GM18909 (cell line): ENCODE results near the gene TMEM266.

Experiments used
- ATAC-seq: cut with Tn5 transposase; IDR thresholded peaks from one replicate; pipeline ENCODE4 v1.9.1; 2021; ENCODE audit warnings: mild to moderate bottlenecking; ENCODE audit not compliant: unreplicated experiment, poor library complexity

Gene TMEM266

GRCh38 chr15:76065245-76065644 is 5.5 kb downstream of the TMEM266 start:
- ATAC-seq = no peak

- no peak for ATAC-seq
Observed at GRCh38 chr15:76065793-76066192, 6.0 kb downstream of the TMEM266 start.

GRCh38 chr15:76070192-76070591 is 10.4 kb downstream of the TMEM266 start:
- no peak for ATAC-seq

GRCh38 chr15:76070921-76071635 is 11.3 kb downstream of the TMEM266 start:
- no peak for ATAC-seq

- ATAC-seq = no peak
Observed at GRCh38 chr15:76071806-76072205, 12.0 kb downstream of the TMEM266 start.

GRCh38 chr15:76073554-76073953 is 13.8 kb downstream of the TMEM266 start:
- ATAC-seq = no peak

- no peak for ATAC-seq
Observed at GRCh38 chr15:76075046-76075445, 15.3 kb downstream of the TMEM266 start.

- no peak for ATAC-seq
Observed at GRCh38 chr15:76078285-76078877, 18.6 kb downstream of the TMEM266 start.

- ATAC-seq = no peak
Observed at GRCh38 chr15:76084256-76084655, 24.5 kb downstream of the TMEM266 start.

- no peak for ATAC-seq
Observed at GRCh38 chr15:76098685-76099084, 38.9 kb downstream of the TMEM266 start.

- ATAC-seq = no peak
Observed at GRCh38 chr15:76099388-76099787, 39.6 kb downstream of the TMEM266 start.

GRCh38 chr15:76100361-76100760 is 40.6 kb downstream of the TMEM266 start:
- ATAC-seq = no peak

- ATAC-seq = no peak
Observed at GRCh38 chr15:76101655-76102054, 41.9 kb downstream of the TMEM266 start.

- no peak for ATAC-seq
Observed at GRCh38 chr15:76105391-76105790, 45.6 kb downstream of the TMEM266 start.

- ATAC-seq = no peak
Observed at GRCh38 chr15:76105911-76106310, 46.1 kb downstream of the TMEM266 start.

GRCh38 chr15:76107169-76107568 is 47.4 kb downstream of the TMEM266 start:
- ATAC-seq = no peak

- no peak for ATAC-seq
Observed at GRCh38 chr15:76108021-76108723, 48.4 kb downstream of the TMEM266 start.

- no peak for ATAC-seq
Observed at GRCh38 chr15:76109046-76109445, 49.3 kb downstream of the TMEM266 start.

- ATAC-seq = no peak
Observed at GRCh38 chr15:76114561-76114960, 54.8 kb downstream of the TMEM266 start.

- ATAC-seq = no peak
Observed at GRCh38 chr15:76116138-76116885, 56.5 kb downstream of the TMEM266 start.

GRCh38 chr15:76117181-76117580 is 57.4 kb downstream of the TMEM266 start:
- ATAC-seq = no peak
